NCI-H1436 (cell line): ENCODE measurements around the gene MAP7D1.
"Not testable (repeated sequence)": the region's sequence is repeated elsewhere in the genome, so short reads cannot be mapped to it uniquely, and the experiment has no call there.

ENCODE experiments used
- DNase-seq: peaks from one replicate; lab custom pipeline; 2025; lab: John Stamatoyannopoulos, UW

MAP7D1 gene

GRCh38 chr1:36203554-36204346 lies 47.8 kb downstream of the MAP7D1 start:
- no peak for DNase-seq

GRCh38 chr1:36204347-36204909 lies 48.5 kb downstream of the MAP7D1 start:
- no peak for DNase-seq

GRCh38 chr1:36206323-36206858 lies 50.4 kb downstream of the MAP7D1 start:
- DNase-seq: no peak

- no peak for DNase-seq
These were observed 51.4 kb downstream of the MAP7D1 start for GRCh38 chr1:36207339-36207738.

GRCh38 chr1:36208978-36209703 lies 53.2 kb downstream of the MAP7D1 start:
- no peak for DNase-seq

GRCh38 chr1:36211307-36211706 lies 55.3 kb downstream of the MAP7D1 start:
- DNase-seq: no peak

- DNase-seq: no peak
These were observed 55.9 kb downstream of the MAP7D1 start for GRCh38 chr1:36211841-36212240.

- DNase-seq: no peak
These were observed 56.8 kb downstream of the MAP7D1 start for GRCh38 chr1:36212782-36213181.

GRCh38 chr1:36217670-36218069 lies 61.7 kb downstream of the MAP7D1 start:
- DNase-seq: no peak

- not testable (repeated sequence) for DNase-seq
These were observed 65.9 kb downstream of the MAP7D1 start for GRCh38 chr1:36221901-36222300.

GRCh38 chr1:36222481-36223380 lies 66.8 kb downstream of the MAP7D1 start:
- DNase-seq: no peak

GRCh38 chr1:36223381-36223995 lies 67.5 kb downstream of the MAP7D1 start:
- no peak for DNase-seq

- DNase-seq: peak; percentile 99
These were observed 68.1 kb downstream of the MAP7D1 start, which contains the start of gene THRAP3 for GRCh38 chr1:36223996-36224536. THRAP3 (plus strand) TSS chr1:36224443; CDS start chr1:36282564, 58,121 bp downstream.

GRCh38 chr1:36224537-36225282 lies 68.8 kb downstream of the MAP7D1 start:
- peak; percentile 76 for DNase-seq

- DNase-seq: no peak
These were observed 69.4 kb downstream of the MAP7D1 start for GRCh38 chr1:36225283-36225899.

GRCh38 chr1:36230279-36230678 lies 74.3 kb downstream of the MAP7D1 start:
- DNase-seq: not testable (repeated sequence)
